Colon (tissue), 2 donors: ENCODE results near the gene TMX3.
A peak's percentile ranks its signal among the peaks of the same experiment; 100 is the strongest.

Experiments
- FAIRE-seq: peaks from 2 replicates; lab custom pipeline; 2012; peaks lifted over from hg19 to GRCh38; lab: Jason Lieb, UNC
- donor health status: control.
- donor health status: control.

The TMX3 gene

GRCh38 chr18:68713131-68713530, 1.8 kb downstream of the TMX3 start:
- FAIRE-seq = no peak

GRCh38 chr18:68707646-68708045, 7.3 kb downstream of the TMX3 start:
- FAIRE-seq = no peak

GRCh38 chr18:68705119-68705518, 9.8 kb downstream of the TMX3 start:
- FAIRE-seq = no peak

DNA sequence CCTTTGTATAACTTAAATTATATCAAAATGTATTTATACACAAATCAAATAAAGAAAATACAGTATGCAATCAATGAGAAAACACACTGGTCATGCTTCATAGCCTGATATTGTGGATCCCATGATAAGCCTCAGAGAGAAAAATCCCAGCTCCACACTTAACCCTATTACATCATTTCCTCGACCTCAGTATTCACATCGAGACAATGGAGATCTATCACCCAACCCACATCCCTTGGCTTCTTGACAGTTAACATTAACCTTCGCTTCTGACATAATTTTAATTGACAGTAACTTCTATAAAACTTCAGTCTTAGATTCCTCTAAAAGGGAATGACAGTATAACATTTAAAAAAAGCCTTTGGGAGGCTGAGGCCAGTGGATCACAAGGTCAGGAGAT, 11.6 kb downstream of the TMX3 start:
- FAIRE-seq = no peak

DNA sequence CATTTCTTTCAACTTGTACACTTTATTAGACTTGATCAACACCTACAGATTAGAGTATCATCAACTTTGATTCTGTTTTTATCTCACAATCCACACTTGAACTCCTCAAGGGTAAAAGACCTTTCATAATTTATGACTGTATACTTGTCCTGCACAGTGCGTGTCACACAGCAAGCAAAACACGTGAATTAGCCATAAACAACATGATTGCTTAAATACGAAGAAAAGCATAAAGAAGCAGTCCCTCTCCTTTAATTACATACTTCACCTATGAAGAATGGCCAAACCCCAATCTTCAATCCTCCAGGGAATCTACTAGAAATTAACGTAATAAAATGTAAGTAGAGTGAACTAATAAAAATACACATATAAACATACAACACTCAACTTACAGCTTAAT, 13.6 kb downstream of the TMX3 start:
- no peak for FAIRE-seq

- FAIRE-seq = no peak
Observed at GRCh38 chr18:68699043-68699442, 15.9 kb downstream of the TMX3 start.

DNA sequence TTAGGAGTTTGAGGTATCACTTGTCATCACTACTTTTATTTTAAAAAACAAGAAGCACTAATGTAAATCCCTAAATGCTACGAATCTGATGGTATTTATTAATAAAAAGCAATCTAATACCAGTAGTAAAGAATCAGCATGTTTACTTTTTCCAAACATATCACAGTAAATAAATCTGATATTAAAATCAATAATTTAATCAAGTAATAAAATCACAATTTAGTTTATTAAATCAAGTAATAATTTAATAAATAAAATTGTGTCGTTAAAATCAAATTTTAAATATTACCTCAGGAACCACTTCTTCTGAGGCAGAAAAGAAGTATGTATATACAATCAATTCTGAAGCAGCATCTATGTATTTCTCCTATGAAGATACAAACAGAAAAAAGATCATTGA, 18.0 kb downstream of the TMX3 start:
- peak; percentile 74 for FAIRE-seq

DNA sequence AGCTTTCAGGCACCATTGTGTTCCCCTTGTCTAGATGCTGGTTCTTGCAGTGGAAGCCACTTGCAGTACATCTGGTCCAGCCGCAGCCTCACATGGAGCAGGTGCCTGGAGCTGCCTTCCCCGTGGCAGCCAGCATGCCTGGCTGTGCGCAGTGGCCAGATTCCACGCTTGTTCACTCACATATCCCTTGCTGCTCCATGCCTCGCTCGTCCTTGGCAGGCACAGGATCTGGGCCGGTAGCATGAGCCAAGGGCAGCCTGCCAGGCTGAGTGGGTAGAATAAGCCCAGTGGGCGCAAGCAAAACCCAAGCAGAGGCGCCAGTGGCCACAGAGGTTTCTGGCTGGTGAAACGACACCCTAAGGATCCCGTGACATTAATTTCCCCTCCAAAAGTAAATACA, 20.6 kb downstream of the TMX3 start:
- FAIRE-seq = no peak

GRCh38 chr18:68693091-68693815, 21.7 kb downstream of the TMX3 start:
- no peak for FAIRE-seq

- FAIRE-seq = no peak
Observed at GRCh38 chr18:68679528-68679927, 35.4 kb downstream of the TMX3 start.

- no peak for FAIRE-seq
Observed at GRCh38 chr18:68676913-68677312, 38.0 kb downstream of the TMX3 start.

DNA sequence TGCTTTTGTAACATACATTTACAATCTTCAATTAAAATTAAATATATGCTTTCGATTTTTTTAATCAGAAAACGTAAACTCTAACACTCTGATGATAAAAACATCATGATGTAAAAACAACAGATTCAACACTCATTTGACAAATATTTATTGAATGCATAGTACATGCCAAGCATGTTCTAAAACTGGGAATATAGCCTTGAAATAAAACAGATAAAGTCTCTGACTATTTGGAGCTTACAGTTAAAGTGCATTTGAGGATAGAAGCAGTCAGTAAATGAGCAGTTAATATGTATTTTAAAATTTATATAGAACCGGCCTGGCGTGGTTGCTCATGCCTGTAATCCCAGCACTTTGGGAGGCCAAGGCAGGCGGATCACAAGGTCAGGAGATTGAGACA, 47.8 kb downstream of the TMX3 start:
- no peak for FAIRE-seq

DNA sequence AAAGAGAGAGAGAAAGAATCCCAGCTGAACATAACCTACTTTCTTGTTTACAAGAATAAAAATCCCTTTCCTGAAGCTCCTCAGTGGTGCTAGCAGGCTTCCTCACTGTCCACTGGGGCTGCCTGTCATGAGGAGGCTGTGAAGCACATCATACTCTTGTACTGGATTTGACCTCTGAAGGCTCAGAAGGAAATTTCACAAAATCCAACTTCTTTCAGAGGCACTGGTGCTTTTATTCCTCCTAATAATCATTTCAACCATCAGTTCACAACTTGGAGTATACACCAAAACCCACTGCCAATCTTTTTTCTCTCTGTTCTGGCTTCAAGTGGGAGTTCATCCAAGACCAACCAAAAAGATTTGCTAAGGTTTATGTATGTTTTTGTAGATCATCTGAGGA, 48.5 kb downstream of the TMX3 start:
- FAIRE-seq = no peak

DNA sequence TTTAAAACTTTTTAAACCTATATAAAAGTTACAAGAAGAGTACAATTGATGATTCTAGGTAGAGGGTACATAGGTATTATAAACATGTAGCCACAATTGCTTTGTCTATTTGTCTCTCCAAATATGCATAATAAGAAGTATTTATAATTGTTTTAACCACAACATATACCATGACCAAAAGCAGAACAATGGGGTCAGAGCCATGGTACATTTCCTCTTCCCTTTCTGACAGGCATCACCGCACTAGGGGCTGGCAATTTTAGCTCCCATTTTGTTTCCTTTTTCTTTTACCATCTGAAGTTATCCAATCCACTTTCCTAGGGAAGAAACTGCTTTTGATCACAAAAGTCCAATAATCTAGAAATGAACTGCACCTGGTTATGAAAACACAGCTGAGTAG, 49.3 kb downstream of the TMX3 start:
- FAIRE-seq = no peak

DNA sequence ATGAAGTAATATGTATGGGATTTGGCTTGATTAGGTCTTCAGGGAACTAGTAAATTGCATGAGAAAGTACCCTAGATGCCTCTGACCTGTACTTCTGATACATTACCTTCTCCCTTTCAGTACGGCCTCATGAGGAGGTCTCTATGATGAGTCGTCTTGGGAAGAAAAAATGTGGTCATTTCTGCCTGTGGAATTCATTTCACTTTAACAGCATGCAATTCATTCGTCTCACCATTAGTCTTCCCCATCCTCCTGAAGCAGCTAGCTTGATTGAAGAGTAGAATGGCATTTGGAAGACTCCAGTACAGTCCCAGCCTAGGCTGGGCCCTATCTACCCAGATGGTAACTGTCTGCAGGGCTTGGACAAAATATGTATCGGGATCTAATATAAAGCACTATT, 52.2 kb downstream of the TMX3 start:
- no peak for FAIRE-seq

GRCh38 chr18:68660354-68661183, 54.3 kb downstream of the TMX3 start:
- no peak for FAIRE-seq

DNA sequence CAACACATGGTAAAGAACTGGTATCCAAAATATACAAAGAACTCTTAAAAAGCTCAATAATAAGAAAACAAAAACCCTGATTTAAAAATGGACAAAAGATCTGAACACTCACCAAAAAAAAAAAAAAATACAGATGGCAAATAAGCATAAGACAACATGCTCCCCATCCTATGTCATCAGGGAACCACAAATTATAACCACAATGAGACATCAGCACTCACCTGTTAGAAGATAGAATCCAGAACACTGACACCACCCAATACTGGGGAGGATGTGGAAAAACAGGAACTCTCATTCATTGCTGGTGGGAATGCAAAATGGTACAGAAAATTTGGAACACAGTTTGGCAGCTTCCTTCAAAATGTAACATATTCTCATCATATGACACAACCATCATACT, 66.7 kb downstream of the TMX3 start:
- FAIRE-seq = no peak

GRCh38 chr18:68642003-68642402, 72.9 kb downstream of the TMX3 start:
- no peak for FAIRE-seq

DNA sequence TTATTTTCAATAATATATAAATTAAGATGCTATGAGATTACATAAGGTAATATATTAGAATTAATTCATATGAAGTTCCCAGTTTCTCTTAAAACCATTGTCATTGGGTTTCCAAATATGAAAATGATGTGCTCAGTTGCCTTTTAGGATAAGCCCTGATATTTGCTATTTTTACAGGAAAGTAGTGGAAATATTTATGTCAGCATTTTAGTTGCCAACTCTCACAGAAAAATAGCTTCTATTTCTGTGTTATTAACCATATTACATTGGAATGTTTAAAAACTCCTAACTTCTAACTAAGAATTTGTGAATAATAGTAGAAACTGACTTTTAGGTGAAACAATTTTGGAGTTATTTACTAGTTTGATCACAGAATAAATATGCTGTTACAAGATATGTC, 74.0 kb downstream of the TMX3 start:
- no peak for FAIRE-seq

DNA sequence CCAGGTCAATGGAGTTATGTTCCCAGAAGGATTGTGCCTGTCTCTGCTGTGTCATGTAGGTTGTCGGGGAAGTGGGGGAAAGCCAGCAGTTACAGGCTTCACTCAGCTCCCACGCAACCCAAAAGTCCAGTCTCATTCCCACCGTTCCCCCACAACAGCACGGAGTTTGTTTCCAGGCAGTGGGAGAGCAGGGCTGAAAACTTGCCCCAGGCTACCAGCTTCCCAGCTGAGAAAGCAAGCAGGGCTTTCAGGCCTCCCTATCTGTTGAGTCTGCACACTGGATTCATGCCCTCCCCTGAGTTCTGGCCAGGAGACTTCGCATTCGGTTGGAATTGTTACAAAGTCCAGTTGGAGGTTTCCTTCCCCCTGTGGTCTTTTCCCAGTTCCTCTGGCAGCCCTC, 76.3 kb downstream of the TMX3 start:
- FAIRE-seq = no peak

GRCh38 chr18:68627812-68628211, 87.1 kb downstream of the TMX3 start:
- peak; percentile 90 for FAIRE-seq
